ENCODE results near the gene WSCD2.

The WSCD2 gene

GRCh38 chr12:108235197-108235984 lies 106.3 kb downstream of the WSCD2 start:
- no peak for DNase-seq (ENCODE audit: low read depth in 2 of 2)

- DNase-seq (ENCODE audit: low read depth in 2 of 2) = no peak
These were observed 106.8 kb downstream of the WSCD2 start for GRCh38 chr12:108235985-108236263.

GRCh38 chr12:108236366-108236765 lies 107.3 kb downstream of the WSCD2 start:
- no peak for DNase-seq (ENCODE audit: low read depth in 2 of 2)

GRCh38 chr12:108237272-108237671 lies 108.2 kb downstream of the WSCD2 start:
- DNase-seq (ENCODE audit: low read depth in 2 of 2) = no peak

DNA sequence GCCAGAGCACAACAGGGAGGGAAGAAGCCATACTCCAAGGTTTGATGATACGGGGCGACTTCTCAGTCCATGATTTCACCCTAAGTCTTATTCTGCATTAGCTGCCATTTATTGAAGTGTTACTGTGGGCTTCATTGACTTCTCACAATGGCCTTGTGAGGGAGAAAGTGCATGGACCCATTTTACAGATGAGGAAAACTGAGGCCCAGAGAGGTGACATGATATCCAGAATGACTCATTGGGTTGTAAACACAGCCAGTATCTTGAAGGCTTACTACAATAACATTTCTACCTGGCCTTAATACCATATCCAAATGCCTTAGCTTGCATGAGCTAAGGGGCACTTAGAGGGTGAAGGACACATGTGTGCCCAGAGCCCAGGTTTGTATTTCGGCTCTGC lies 109.4 kb downstream of the WSCD2 start:
- no peak for DNase-seq (ENCODE audit: low read depth in 2 of 2)

DNA sequence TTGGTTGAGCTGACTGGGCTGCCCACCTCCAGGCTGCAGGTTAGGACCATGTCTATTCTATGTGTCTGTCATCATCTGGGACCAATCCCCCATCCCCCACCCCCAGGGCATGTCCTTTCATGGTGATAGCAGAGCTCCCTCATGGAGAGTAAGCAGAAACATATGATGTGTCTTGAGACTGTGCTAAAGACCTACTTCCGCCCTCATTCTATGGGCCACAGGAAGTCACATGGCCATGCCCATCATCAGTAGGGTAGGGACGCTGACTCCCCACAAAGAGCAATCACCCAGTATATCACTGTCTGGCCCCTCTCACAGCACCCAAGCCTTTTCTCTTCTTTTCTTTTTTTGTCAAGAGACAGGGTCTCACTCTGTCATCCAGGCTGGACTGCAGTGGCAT lies 110.3 kb downstream of the WSCD2 start:
- DNase-seq (ENCODE audit: low read depth in 2 of 2) = no peak

GRCh38 chr12:108240027-108240785 lies 111.1 kb downstream of the WSCD2 start:
- DNase-seq (ENCODE audit: low read depth in 2 of 2) = no peak

- DNase-seq (ENCODE audit: low read depth in 2 of 2) = no peak
These were observed 111.8 kb downstream of the WSCD2 start for GRCh38 chr12:108240928-108241327.

- DNase-seq (ENCODE audit: low read depth in 2 of 2) = no peak
These were observed 113.1 kb downstream of the WSCD2 start for GRCh38 chr12:108241986-108242703.

DNA sequence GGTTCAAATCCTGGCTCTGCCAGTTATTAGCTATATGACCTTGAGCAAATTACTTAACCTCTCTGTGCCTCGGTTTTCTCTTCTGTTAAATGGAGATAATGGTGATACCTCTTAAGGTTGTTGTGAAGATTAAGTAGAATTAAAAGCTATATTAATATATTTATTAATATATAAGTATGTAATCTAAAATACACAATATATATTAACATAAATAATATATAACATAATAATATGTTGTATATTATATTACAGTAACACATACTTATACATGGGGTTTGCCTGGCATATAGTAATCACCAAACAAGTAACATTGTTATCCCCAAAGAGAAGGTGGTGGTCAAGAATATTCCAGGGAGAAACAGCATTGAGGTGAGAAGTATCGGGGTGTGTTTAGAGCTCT lies 118.0 kb downstream of the WSCD2 start:
- no peak for DNase-seq (ENCODE audit: low read depth in 2 of 2)

DNA sequence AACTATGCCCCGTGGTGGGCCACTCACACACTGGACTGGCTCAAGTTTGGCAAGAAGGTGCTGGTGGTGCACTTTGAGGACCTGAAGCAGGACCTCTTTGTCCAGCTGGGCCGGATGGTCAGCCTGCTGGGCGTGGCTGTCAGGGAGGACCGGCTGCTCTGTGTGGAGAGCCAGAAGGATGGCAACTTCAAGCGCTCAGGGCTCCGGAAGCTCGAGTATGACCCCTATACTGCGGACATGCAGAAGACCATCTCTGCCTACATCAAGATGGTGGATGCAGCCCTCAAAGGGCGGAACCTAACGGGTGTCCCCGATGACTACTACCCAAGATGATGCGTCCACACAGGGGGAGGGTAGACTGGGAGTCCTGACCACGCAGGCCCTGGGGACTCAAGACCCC lies 118.9 kb downstream of the WSCD2 start:
- no peak for DNase-seq (ENCODE audit: low read depth in 2 of 2)

- no peak for DNase-seq (ENCODE audit: low read depth in 2 of 2)
These were observed 123.4 kb downstream of the WSCD2 start for GRCh38 chr12:108252523-108252922.

GRCh38 chr12:108253540-108253939 lies 124.5 kb downstream of the WSCD2 start:
- no peak for DNase-seq (ENCODE audit: low read depth in 2 of 2)

- no peak for DNase-seq (ENCODE audit: low read depth in 2 of 2)
These were observed 124.9 kb downstream of the WSCD2 start for GRCh38 chr12:108254030-108254429.

GRCh38 chr12:108254517-108255251 lies 125.6 kb downstream of the WSCD2 start:
- DNase-seq (ENCODE audit: low read depth in 2 of 2) = no peak

DNA sequence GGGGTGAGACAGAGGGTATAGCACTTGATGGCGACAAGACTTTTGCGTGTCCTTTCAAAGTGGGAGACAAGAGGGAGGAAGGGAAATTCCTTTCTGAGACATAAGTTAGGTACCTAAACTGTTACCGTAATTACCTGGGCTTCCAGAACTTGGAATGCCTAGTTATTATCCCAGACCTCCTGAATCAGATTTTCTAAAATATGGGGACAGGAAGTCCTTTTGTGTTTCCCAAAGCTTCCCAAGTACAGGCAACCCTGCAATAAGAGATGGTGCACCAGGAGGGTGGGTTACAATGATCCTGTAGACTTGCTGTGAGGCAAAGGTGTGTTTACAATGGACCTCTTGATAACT lies 126.1 kb downstream of the WSCD2 start:
- no peak for DNase-seq (ENCODE audit: low read depth in 2 of 2)

DNA sequence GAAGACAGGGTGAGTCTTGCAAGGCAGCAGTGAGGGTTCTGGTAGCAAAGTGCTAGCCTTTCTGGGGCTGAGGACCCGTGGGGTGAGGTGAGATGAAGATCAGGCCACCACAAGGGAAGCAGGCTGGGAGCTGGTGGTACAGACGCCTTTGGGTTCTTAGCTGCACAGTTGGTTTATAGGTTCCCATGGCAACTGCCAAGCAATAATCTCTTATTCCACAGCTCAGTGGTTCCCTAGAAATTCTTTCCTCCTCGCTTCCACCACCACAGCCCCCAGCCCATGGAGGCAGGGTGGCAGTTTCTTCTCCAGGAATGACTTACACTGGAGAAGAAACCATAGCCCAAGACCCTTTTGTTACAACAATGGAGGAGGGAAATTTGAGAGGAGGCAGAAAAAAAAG lies 127.9 kb downstream of the WSCD2 start:
- no peak for DNase-seq (ENCODE audit: low read depth in 2 of 2)

GRCh38 chr12:108257610-108258106 lies 128.6 kb downstream of the WSCD2 start:
- no peak for DNase-seq (ENCODE audit: low read depth in 2 of 2)

GRCh38 chr12:108260039-108260438 lies 131.0 kb downstream of the WSCD2 start:
- no peak for DNase-seq (ENCODE audit: low read depth in 2 of 2)

DNA sequence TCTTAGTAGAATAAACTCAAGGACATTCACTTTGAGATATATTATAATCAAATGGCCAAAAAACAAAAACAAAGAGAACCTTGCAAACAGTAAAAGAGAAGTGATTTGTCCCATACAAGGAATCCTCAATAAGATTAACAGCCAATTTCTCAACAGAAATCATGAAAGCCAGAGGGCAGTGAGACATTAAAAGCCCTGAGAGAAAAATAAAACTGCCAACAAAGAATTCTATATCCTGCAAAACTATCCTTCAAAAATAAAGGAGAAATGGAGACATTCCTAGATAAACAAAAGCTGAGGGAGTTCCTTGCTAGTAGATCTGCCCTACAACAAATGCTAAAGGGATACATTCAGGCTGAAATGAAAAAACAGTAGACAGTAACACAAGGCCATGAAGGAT lies 131.9 kb downstream of the WSCD2 start:
- DNase-seq (ENCODE audit: low read depth in 2 of 2) = no peak

GRCh38 chr12:108265505-108265904 lies 136.4 kb downstream of the WSCD2 start:
- no peak for DNase-seq (ENCODE audit: low read depth in 2 of 2)

GRCh38 chr12:108266131-108266530 lies 137.0 kb downstream of the WSCD2 start:
- DNase-seq (ENCODE audit: low read depth in 2 of 2) = no peak

All from activated CD4-positive, alpha-beta T cell treated with anti-CD3 and anti-CD28 coated beads for 24 hours (primary cell).